Neural cell (in vitro differentiated cells): ENCODE results near the gene MINDY4. TPM values are rescaled to one million over a fixed set of nuclear protein-coding genes. Genes with fewer than 3 reads are reported as not detected.

Experiments used
- H2AFZ ChIP-seq: fragments of 200-600, 300-800 bp; sonication (generic), shearing (Covaris generic); 2 replicates; pipeline ENCODE4 v1.6.0; 2014; ENCODE audit warnings: low read depth, mild to moderate bottlenecking, antibody characterized with exemption, low read length, moderate library complexity
- H3F3A ChIP-seq: fragments of 200-600 bp; shearing (Covaris generic); 2 replicates; pipeline ENCODE4 v1.6.1; 2016; ENCODE audit warnings: mild to moderate bottlenecking, moderate library complexity, mixed read lengths, antibody characterized with exemption, low read length; ENCODE audit not compliant: insufficient read depth, poor library complexity, severe bottlenecking
- H3K27ac ChIP-seq: fragments of 200-600, 300-800 bp; sonication (generic), shearing (Covaris generic); 2 replicates; pipeline ENCODE4 v1.5.1; 2014; ENCODE audit warnings: mild to moderate bottlenecking, low read length, moderate library complexity
- H3K27me3 ChIP-seq: fragments of 300-800, 200-600 bp; sonication (generic), shearing (Covaris generic); 2 replicates; pipeline ENCODE4 v1.6.0; 2014; ENCODE audit warnings: mild to moderate bottlenecking, low read depth, low read length, moderate library complexity; ENCODE audit not compliant: insufficient read depth
- H3K36me3 ChIP-seq: fragments of 300-800, 200-600 bp; sonication (generic), shearing (Covaris generic); 2 replicates; pipeline ENCODE4 v1.5.1; 2014; ENCODE audit warnings: mild to moderate bottlenecking, antibody characterized with exemption, low read length, moderate library complexity; ENCODE audit not compliant: insufficient read depth
- H3K4me2 ChIP-seq: fragments of 300-800, 200-600 bp; sonication (generic), shearing (Covaris generic); 2 replicates; pipeline ENCODE4 v1.6.0; 2014; ENCODE audit warnings: mild to moderate bottlenecking, low read length
- H3K4me3 ChIP-seq: fragments of 300-800, 200-600 bp; sonication (generic), shearing (Covaris generic); 2 replicates; pipeline ENCODE4 v1.5.1; 2014; ENCODE audit warnings: mild to moderate bottlenecking, low read length, moderate library complexity
- H3K79me2 ChIP-seq: fragments of 200-600 bp; shearing (Covaris generic); replicated peaks from 2 replicates; pipeline ENCODE4 v1.6.0; 2014; ENCODE audit warnings: mild to moderate bottlenecking, low read length, moderate library complexity; ENCODE audit not compliant: insufficient read depth
- H3K9ac ChIP-seq: fragments of 300-800, 200-600 bp; sonication (generic), shearing (Covaris generic); 2 replicates; pipeline ENCODE4 v1.6.1; 2016; ENCODE audit warnings: mild to moderate bottlenecking, low read length, mixed read lengths
- H3K9me2 ChIP-seq: fragments of 200-600 bp; shearing (Covaris generic); 2 replicates; pipeline ENCODE4 v1.6.1; 2016; ENCODE audit warnings: mild to moderate bottlenecking, low read length, mixed read lengths; ENCODE audit not compliant: insufficient read depth
- H3K9me3 ChIP-seq: fragments of 200-600, 300-800 bp; sonication (generic), shearing (Covaris generic); 2 replicates; pipeline ENCODE4 v1.6.1; 2016; ENCODE audit warnings: mild to moderate bottlenecking, mixed run types, low read length, moderate library complexity, mixed read lengths
- H4K20me1 ChIP-seq: fragments of 200-600 bp; shearing (Covaris generic); 2 replicates; pipeline ENCODE4 v1.6.1; 2016; ENCODE audit warnings: mild to moderate bottlenecking, mixed run types; ENCODE audit not compliant: insufficient read depth
- CTCF ChIP-seq: fragments of 450-650 bp; IDR thresholded peaks from 2 replicates; pipeline ENCODE4 v1.5.1; 2014; ENCODE audit warnings: antibody characterized with exemption, mild to moderate bottlenecking, moderate library complexity; ENCODE audit not compliant: poor library complexity, severe bottlenecking
- EP300 ChIP-seq: fragments of 450-650 bp; conservative IDR thresholded peaks from 2 replicates; pipeline ENCODE4 v1.6.1; 2014; ENCODE audit warnings: antibody characterized with exemption, mild to moderate bottlenecking, moderate library complexity; ENCODE audit not compliant: poor library complexity, severe bottlenecking
- EZH2 ChIP-seq: fragments of 200-600, 300-800 bp; shearing (Covaris generic), sonication (generic); IDR thresholded peaks from 2 replicates; pipeline ENCODE4 v1.6.1; 2014; ENCODE audit warnings: antibody characterized with exemption, low read length, borderline replicate concordance, mild to moderate bottlenecking; ENCODE audit not compliant: insufficient read depth, poor library complexity, severe bottlenecking
- MXI1 ChIP-seq: fragments of 450-650 bp; conservative IDR thresholded peaks from 2 replicates; pipeline ENCODE4 v1.6.1; 2014; ENCODE audit warnings: antibody characterized with exemption, mild to moderate bottlenecking; ENCODE audit not compliant: poor library complexity, severe bottlenecking
- POLR2AphosphoS5 ChIP-seq: IDR thresholded peaks from 2 replicates; pipeline ENCODE4 v1.6.1; 2012
- RAD21 ChIP-seq: fragments of 450-650 bp; conservative IDR thresholded peaks from 2 replicates; pipeline ENCODE4 v1.6.1; 2014; ENCODE audit warnings: antibody characterized with exemption, mild to moderate bottlenecking, moderate library complexity
- REST ChIP-seq: IDR thresholded peaks from 2 replicates; pipeline ENCODE4 v1.6.1; 2012; ENCODE audit warnings: borderline replicate concordance
- SMC3 ChIP-seq: fragments of 450-650 bp; conservative IDR thresholded peaks from 2 replicates; pipeline ENCODE4 v1.6.1; 2014; ENCODE audit warnings: antibody characterized with exemption, mild to moderate bottlenecking, moderate library complexity; ENCODE audit not compliant: poor library complexity
- TAF1 ChIP-seq: IDR thresholded peaks from 2 replicates; pipeline ENCODE4 v1.6.1; 2012; ENCODE audit warnings: low read depth
- polyA plus RNA-seq: library from polyadenylated mRNA; depleted of rRNA; stranded (reverse); fragments of >200 nt; gene quantifications from 2 replicates; pipeline ENCODE4 v1.2.3, GENCODE V29; 2014

MINDY4 gene
- polyA plus RNA-seq, 1 donor from 2014 or later: 1.0 TPM

- Histone ChIP-seq H3K9me2 (no peaks in the 10 kb centered on the region), H3K36me3 (no peaks in the 10 kb centered on the region), H3K27ac (no peak overlapping the region), H3K9ac (no peak overlapping the region), H3K9me3 (no peaks in the 10 kb centered on the region), H3K27me3 (no peaks in the 10 kb centered on the region), H3K4me2 (no peak overlapping the region), H3F3A (no peaks in the 10 kb centered on the region), H2AFZ (no peak overlapping the region), H3K4me3 (no peak overlapping the region), H3K79me2 (no peaks in the 10 kb centered on the region), H4K20me1 (no peaks in the 10 kb centered on the region)
- no peak for TF ChIP-seq EZH2
- no peak for TF ChIP-seq CTCF
- TF ChIP-seq EP300: no peak
- TF ChIP-seq REST: no peak
- no peak for TF ChIP-seq TAF1
- TF ChIP-seq MXI1: no peak
- no peak for TF ChIP-seq SMC3
- TF ChIP-seq POLR2AphosphoS5: no peak
- no peak for TF ChIP-seq RAD21
Observed at GRCh38 chr7:30880941-30881340, 109.7 kb downstream of the MINDY4 start.

- Histone ChIP-seq H3F3A (no peaks in the 10 kb centered on the region), H3K9me3 (no peaks in the 10 kb centered on the region), H3K4me2 (no peak overlapping the region), H3K36me3 (no peaks in the 10 kb centered on the region), H3K27ac (no peak overlapping the region), H3K9ac (no peak overlapping the region), H3K79me2 (no peaks in the 10 kb centered on the region), H2AFZ (no peak overlapping the region), H4K20me1 (no peaks in the 10 kb centered on the region), H3K27me3 (no peaks in the 10 kb centered on the region), H3K9me2 (no peaks in the 10 kb centered on the region), H3K4me3 (no peak overlapping the region)
- TF ChIP-seq EP300 (no peak), CTCF (no peak), SMC3 (no peak), EZH2 (no peak), TAF1 (no peak), REST (no peak), MXI1 (no peak), POLR2AphosphoS5 (no peak), RAD21 (no peak)
Observed at GRCh38 chr7:30881448-30881847, 110.2 kb downstream of the MINDY4 start.
